ENCODE results near the gene VSIG10. TPM values are rescaled to one million over a fixed set of nuclear protein-coding genes. Genes with fewer than 3 reads are reported as not detected.

Gene VSIG10
- total RNA-seq, 2 donors from 2014 or later: 60.0 to 69.0 TPM

DNA sequence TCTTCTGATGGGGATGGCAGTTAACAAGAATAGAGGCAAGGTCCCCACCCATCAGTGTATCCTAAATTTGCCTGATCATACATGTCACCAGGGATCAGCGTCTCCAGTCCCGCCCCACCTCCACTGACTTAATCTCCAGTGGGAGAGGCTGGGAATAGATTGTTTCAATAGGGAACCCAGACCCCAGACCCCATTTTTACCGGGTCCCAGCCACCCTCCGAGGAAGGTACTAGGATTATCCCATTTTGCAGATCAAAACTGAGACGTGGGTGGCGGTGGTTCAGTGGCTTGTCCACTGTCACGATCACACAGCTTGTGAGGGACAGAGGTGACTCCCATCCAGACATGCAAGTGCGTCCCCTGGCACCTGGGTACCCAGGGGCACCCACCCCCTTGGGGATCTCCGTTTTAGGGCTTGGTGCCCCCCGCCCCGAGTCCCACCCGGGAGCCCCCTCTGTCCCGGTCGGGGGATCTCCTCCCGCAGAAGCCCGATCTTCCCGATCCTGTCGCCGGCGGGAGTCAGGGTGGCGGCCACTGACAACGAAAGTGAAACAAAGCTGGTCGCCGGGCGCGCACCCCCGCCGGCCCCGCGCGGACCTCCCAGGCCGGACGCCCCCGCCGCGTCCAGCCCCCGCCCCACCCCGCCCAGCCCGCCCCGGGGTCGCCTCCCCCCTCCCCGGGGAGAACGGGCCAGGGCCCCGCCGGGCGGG is 43.4 kb downstream of the VSIG10 start:
- Histone ChIP-seq H3K9me3 (no peaks in the 10 kb centered on the region), H3K36me3 (no peaks in the 10 kb centered on the region), H3K9ac (ENCODE audit: low read depth in 2 of 2, low read length in 2 of 2) (peak overlapping the region; percentile 95 to 99), H3K27ac (peak overlapping the region; percentile 98), H3K4me1 (peaks cover 20% of the 10 kb centered on the region), H3K4me3 (peak overlapping the region; percentile 72), H3K27me3 (no peaks in the 10 kb centered on the region)
- intact Hi-C loops (cut with DNase I): loop anchor here (5.0 kb wide), 1 partner anchor 42 kb away; the partner anchor contains the start of gene VSIG10
- TF ChIP-seq, protein P1, sequence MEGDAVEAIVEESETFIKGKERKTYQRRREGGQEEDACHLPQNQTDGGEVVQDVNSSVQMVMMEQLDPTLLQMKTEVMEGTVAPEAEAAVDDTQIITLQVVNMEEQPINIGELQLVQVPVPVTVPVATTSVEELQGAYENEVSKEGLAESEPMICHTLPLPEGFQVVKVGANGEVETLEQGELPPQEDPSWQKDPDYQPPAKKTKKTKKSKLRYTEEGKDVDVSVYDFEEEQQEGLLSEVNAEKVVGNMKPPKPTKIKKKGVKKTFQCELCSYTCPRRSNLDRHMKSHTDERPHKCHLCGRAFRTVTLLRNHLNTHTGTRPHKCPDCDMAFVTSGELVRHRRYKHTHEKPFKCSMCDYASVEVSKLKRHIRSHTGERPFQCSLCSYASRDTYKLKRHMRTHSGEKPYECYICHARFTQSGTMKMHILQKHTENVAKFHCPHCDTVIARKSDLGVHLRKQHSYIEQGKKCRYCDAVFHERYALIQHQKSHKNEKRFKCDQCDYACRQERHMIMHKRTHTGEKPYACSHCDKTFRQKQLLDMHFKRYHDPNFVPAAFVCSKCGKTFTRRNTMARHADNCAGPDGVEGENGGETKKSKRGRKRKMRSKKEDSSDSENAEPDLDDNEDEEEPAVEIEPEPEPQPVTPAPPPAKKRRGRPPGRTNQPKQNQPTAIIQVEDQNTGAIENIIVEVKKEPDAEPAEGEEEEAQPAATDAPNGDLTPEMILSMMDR (IDR thresholded peaks at IDR 0.05): no peak
- peak; percentile 63 for DNase-seq

- intact Hi-C loops (cut with DNase I): loop anchor here (5.0 kb wide), 1 partner anchor 43 kb away; the partner anchor contains the start of gene VSIG10
- Histone ChIP-seq H3K9me3 (no peaks in the 10 kb centered on the region), H3K9ac (ENCODE audit: low read depth in 2 of 2, low read length in 2 of 2) (peak overlapping the region; percentile 95 to 99), H3K4me3 (peak overlapping the region; percentile 72), H3K27me3 (no peaks in the 10 kb centered on the region), H3K4me1 (peaks cover 13% of the 10 kb centered on the region), H3K36me3 (no peaks in the 10 kb centered on the region), H3K27ac (peak overlapping the region; percentile 98)
- TF ChIP-seq, protein P1 (IDR thresholded peaks at IDR 0.05): no peak
- DNase-seq: no peak
Measured at GRCh38 chr12:118059341-118060191, 44.2 kb downstream of the VSIG10 start.

DNA sequence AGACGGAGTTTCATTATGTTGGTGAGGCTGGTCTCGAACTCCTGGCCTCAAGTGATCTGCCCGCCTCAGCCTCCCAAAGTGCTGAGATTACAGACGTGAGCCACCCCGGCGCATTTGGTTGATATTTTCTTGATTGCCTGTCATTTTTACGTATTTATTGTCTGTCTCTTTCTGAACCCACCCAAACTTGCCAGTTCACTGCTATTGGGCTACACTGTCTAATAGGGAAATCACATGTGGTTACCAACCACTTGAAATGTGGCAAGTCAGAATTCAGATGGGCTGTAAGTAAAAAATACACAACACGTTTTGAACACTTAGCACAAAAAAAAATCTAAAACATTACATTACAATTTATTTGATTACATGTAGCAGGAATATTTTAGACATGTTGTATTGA is 44.9 kb downstream of the VSIG10 start:
- H3K36me3 ChIP-seq: no peaks in the 10 kb centered on the region
- TF ChIP-seq, protein P1 (IDR thresholded peaks at IDR 0.05): no peak
- no peak overlapping the region for H3K4me3 ChIP-seq
- no peaks in the 10 kb centered on the region for H3K27me3 ChIP-seq
- H3K4me1 ChIP-seq: peaks cover 10% of the 10 kb centered on the region
- H3K9me3 ChIP-seq: no peaks in the 10 kb centered on the region
- DNase-seq: no peak
- intact Hi-C loops (cut with DNase I): no loop called here
- peak overlapping the region; percentile 98 for H3K27ac ChIP-seq
- H3K9ac ChIP-seq (ENCODE audit: low read depth in 2 of 2, low read length in 2 of 2): no peak overlapping the region

GRCh38 chr12:118058227-118058626 is 45.6 kb downstream of the VSIG10 start:
- TF ChIP-seq, protein P1 (IDR thresholded peaks at IDR 0.05): no peak
- Histone ChIP-seq H3K9me3 (no peaks in the 10 kb centered on the region), H3K27me3 (no peaks in the 10 kb centered on the region), H3K4me1 (peaks cover 16% of the 10 kb centered on the region), H3K36me3 (no peaks in the 10 kb centered on the region), H3K4me3 (no peak overlapping the region), H3K27ac (no peak overlapping the region), H3K9ac (ENCODE audit: low read depth in 2 of 2, low read length in 2 of 2) (no peak overlapping the region)
- no peak for DNase-seq
- intact Hi-C loops (cut with DNase I): no loop called here

DNA sequence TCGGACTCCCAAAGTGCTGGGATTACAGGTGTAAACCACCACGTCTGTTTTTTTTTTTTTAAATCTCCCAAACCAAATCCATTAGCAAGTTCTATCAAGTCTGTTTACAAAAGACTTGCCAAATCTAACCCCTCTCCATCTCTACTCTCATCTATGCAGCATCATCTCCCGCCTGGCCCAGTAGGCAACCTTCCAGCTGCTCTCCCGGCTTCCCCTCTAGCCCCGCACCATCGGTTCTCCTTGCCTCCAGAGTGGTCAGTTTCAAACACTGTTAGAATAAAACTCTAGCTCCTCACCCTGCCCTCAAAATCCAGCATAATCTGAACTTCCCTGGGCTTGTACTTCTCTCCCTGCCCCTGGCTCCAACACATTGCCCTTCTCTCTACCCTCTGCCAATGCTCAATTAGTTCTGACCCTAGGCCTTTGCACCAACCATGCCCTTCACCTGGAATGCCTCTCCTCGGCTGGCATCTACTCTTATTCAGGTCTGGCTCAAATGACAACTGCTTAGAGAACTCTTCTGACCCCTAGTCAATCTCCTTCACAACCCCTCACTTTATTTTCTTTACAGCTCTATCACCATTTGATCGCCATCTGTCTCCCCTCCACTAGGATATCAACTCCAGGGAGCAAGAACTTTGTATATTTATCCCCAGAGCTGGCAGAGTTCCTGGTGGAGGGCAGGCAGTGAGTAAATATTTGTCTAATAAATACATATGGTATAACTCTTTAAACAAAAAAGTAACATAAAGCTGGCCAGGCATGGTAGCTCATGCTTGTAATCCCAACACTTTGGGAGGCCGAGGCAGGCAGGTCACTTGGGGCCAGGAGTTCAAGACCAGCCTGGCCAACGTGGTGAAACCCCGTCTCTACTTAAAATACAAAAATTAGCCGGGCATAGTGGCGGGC is 47.7 kb downstream of the VSIG10 start:
- no peak for DNase-seq
- Histone ChIP-seq H3K9me3 (no peaks in the 10 kb centered on the region), H3K27me3 (no peaks in the 10 kb centered on the region), H3K4me1 (peaks cover 27% of the 10 kb centered on the region), H3K36me3 (no peaks in the 10 kb centered on the region), H3K27ac (peak overlapping the region; percentile 3), H3K4me3 (no peak overlapping the region), H3K9ac (ENCODE audit: low read depth in 2 of 2, low read length in 2 of 2) (no peak overlapping the region)
- TF ChIP-seq, protein P1 (IDR thresholded peaks at IDR 0.05): no peak
- intact Hi-C loops (cut with DNase I): no loop called here
